Hematopoietic multipotent progenitor cell treated with erythropoietin and hydrocortisone succinate and interleukin-3 and kit ligand, for 6 days (in vitro differentiated cells): ENCODE data around the gene HPCAL1.

ENCODE experiments used
- DNase-seq: peaks from one replicate; pipeline ENCODE4 v3.0.0-alpha.2; 2015

The HPCAL1 gene

GRCh38 chr2:10325278-10326145, 22.8 kb downstream of the HPCAL1 start:
- no peak for DNase-seq

- no peak for DNase-seq
Measured at GRCh38 chr2:10326151-10326616, 23.5 kb downstream of the HPCAL1 start.

GRCh38 chr2:10326707-10327594, 24.2 kb downstream of the HPCAL1 start:
- no peak for DNase-seq

GRCh38 chr2:10327896-10328669, 25.4 kb downstream of the HPCAL1 start:
- DNase-seq: no peak

- no peak for DNase-seq
Measured at GRCh38 chr2:10328670-10329579, 26.2 kb downstream of the HPCAL1 start.

GRCh38 chr2:10329580-10329879, 26.8 kb downstream of the HPCAL1 start:
- no peak for DNase-seq

- no peak for DNase-seq
Measured at GRCh38 chr2:10329880-10330699, 27.4 kb downstream of the HPCAL1 start.

GRCh38 chr2:10330700-10331026, 28.0 kb downstream of the HPCAL1 start:
- DNase-seq: no peak

GRCh38 chr2:10331027-10331701, 28.5 kb downstream of the HPCAL1 start:
- peak; percentile 79 for DNase-seq

- peak; percentile 74 for DNase-seq
Measured at GRCh38 chr2:10331702-10332401, 29.1 kb downstream of the HPCAL1 start.

GRCh38 chr2:10332402-10333246, 29.9 kb downstream of the HPCAL1 start:
- DNase-seq: peak; percentile 33

- peak; percentile 27 for DNase-seq
Measured at GRCh38 chr2:10333247-10333613, 30.5 kb downstream of the HPCAL1 start.

GRCh38 chr2:10333966-10334365, 31.3 kb downstream of the HPCAL1 start:
- DNase-seq: no peak

GRCh38 chr2:10335046-10335840, 32.5 kb downstream of the HPCAL1 start:
- DNase-seq: no peak

GRCh38 chr2:10336283-10336682, 33.6 kb downstream of the HPCAL1 start:
- no peak for DNase-seq

- DNase-seq: no peak
Measured at GRCh38 chr2:10337449-10338269, 35.0 kb downstream of the HPCAL1 start.
